ENCODE measurements around the gene NRTN.

Gene NRTN

GRCh38 chr19:5863030-5863665 is 58.3 kb downstream of the NRTN start:
- Histone ChIP-seq H3K27me3 (no peaks in the 10 kb centered on the region), H3K27ac (no peak overlapping the region), H3K4me3 (ENCODE audit: low read depth in 1 of 2, low read length in 1 of 2) (no peak overlapping the region), H3K4me1 (ENCODE audit: control insufficient read depth in 1 of 2, insufficient read depth in 1 of 2, low read depth in 1 of 2, low read length in 1 of 2) (no peaks in the 10 kb centered on the region), H3K36me3 (no peaks in the 10 kb centered on the region), H3K9me3 (no peaks in the 10 kb centered on the region)
- TF ChIP-seq CTCF (IDR thresholded peaks at IDR 0.05) = no peak

- H3K27me3 ChIP-seq = no peaks in the 10 kb centered on the region
- no peak for TF ChIP-seq CTCF (IDR thresholded peaks at IDR 0.05)
- no peaks in the 10 kb centered on the region for H3K4me1 ChIP-seq (ENCODE audit: control insufficient read depth in 1 of 2, insufficient read depth in 1 of 2, low read depth in 1 of 2, low read length in 1 of 2)
- no peaks in the 10 kb centered on the region for H3K36me3 ChIP-seq
- no peak overlapping the region for H3K4me3 ChIP-seq (ENCODE audit: low read depth in 1 of 2, low read length in 1 of 2)
- H3K9me3 ChIP-seq = no peaks in the 10 kb centered on the region
- H3K27ac ChIP-seq = no peak overlapping the region
Observed at GRCh38 chr19:5864013-5864720, 59.3 kb downstream of the NRTN start.

GRCh38 chr19:5864725-5865486 is 60.0 kb downstream of the NRTN start:
- Histone ChIP-seq H3K36me3 (no peaks in the 10 kb centered on the region), H3K27ac (no peak overlapping the region), H3K4me1 (ENCODE audit: control insufficient read depth in 1 of 2, insufficient read depth in 1 of 2, low read depth in 1 of 2, low read length in 1 of 2) (no peaks in the 10 kb centered on the region), H3K4me3 (ENCODE audit: low read depth in 1 of 2, low read length in 1 of 2) (no peak overlapping the region), H3K27me3 (no peaks in the 10 kb centered on the region), H3K9me3 (no peaks in the 10 kb centered on the region)
- TF ChIP-seq CTCF (IDR thresholded peaks at IDR 0.05) = no peak

- no peaks in the 10 kb centered on the region for H3K27me3 ChIP-seq
- no peaks in the 10 kb centered on the region for H3K9me3 ChIP-seq
Observed at GRCh38 chr19:5865772-5866171, 60.9 kb downstream of the NRTN start.

More at GRCh38 chr19:5865772-5866171, 60.9 kb downstream of the NRTN start:
- TF ChIP-seq CTCF (IDR thresholded peaks at IDR 0.05) = no peak
- Histone ChIP-seq H3K36me3 (no peaks in the 10 kb centered on the region), H3K4me3 (ENCODE audit: low read depth in 1 of 2, low read length in 1 of 2) (no peak overlapping the region), H3K4me1 (ENCODE audit: control insufficient read depth in 1 of 2, insufficient read depth in 1 of 2, low read depth in 1 of 2, low read length in 1 of 2) (no peaks in the 10 kb centered on the region), H3K27ac (no peak overlapping the region)

All from neutrophil (primary cell).